NCI-H146 treated with DMSO at 0.1 percent for 48 hours (cell line): ENCODE results near the gene CEACAM8.
A peak's percentile ranks its signal among the peaks of the same experiment; 100 is the strongest.
"Not testable (repeated sequence)": the region's sequence is repeated elsewhere in the genome, so short reads cannot be mapped to it uniquely, and the experiment has no call there.

Source experiments
- DNase-seq: peaks from one replicate; lab custom pipeline; 2025; ENCODE audit not compliant: unreplicated experiment; lab: John Stamatoyannopoulos, UW

Gene CEACAM8

DNA sequence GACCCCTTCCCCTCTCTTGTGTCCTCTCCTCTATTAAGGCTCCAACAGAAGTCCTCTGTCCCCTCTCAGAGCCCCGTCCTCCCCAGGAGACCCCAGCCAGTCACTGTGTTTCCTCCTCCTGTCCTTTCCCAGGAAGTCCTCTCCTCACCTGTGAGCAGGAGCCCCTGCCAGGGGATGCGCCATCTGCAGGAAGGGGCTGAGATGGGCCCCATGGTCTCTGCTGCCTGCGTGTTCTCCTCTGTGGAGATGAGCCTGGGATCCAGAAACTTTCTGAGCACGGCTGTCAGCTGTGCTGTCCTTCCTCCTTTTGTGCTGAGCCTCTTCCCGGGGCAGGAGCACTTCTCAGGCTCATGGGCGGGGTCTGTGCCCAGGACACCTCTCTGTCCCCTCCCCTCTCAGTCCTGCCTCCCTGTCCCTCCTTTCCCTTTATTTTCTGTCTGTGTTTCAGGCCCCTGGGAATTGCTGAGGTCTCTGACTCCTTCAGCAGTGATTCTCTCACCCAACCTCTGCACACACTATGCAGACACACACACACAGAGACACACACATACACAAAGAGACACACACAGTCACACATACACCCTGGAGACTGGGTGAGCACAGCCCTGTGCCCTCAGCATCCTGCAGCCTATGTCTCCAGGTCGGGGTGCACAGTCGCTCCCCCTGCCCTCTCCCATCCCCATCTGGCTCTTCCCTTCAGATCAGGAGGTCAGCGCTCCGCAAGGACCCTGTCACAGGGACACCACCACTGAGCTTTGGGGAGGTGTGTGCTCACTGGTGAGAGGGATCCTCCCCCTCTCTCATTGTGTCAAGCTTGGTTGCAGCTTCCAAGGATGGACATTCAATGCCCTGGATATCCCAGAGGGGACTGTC, at the start of gene CEACAM8:
CEACAM8 (minus strand) TSS at position 308 of the 873 bp plus-strand sequence; CDS start at position 212, 96 bp downstream.
- DNase-seq: no peak

DNA sequence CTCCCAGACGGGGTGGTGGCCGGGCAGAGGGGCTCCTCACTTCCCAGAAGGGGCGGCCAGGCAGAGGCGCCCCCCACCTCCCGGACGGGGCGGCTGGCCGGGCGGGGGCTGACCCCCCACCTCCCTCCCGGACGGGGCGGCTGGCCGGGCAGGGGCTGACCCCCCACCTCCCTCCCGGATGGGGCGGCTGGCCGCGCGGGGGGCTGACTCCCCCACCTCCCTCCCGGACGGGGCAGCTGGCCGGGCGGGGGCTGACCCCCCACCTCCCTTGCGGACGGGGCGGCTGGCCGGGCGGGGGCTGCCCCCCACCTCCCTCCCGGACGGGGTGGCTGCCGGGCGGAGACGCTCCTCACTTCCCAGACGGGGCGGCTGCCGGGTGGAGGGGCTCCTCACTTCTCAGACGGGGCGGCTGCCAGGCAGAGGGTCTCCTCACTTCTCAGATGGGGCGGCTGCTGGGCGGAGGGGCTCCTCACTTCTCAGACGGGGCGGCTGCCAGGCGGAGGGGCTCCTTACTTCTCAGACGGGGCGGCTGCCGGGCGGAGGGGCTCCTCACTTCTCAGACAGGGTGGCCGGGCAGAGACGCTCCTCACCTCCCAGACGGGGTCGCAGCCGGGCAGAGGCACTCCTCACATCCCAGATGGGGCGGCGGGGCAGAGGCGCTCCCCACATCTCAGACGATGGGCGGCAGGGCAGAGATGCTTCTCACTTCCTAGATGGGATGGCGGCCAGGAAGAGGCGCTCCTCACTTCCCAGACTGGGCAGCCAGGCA, 44.8 kb upstream of the CEACAM8 start:
- DNase-seq: not testable (repeated sequence)

DNA sequence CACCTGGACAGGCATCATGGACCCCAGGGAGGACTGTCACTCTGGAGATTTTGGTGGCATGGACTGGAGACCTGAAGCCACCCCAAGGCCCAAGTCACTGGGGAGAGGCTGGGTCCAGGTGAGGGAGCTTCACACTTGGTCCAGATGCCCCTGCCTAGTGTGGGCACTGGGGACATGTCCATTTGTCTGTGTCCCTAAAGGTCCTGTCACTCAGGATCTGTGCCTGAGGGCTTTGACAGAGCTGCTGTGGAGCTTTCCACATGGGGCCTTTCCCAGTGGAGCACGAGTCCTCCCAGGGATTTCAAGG, 40.5 kb upstream of the CEACAM8 start:
- no peak for DNase-seq

DNA sequence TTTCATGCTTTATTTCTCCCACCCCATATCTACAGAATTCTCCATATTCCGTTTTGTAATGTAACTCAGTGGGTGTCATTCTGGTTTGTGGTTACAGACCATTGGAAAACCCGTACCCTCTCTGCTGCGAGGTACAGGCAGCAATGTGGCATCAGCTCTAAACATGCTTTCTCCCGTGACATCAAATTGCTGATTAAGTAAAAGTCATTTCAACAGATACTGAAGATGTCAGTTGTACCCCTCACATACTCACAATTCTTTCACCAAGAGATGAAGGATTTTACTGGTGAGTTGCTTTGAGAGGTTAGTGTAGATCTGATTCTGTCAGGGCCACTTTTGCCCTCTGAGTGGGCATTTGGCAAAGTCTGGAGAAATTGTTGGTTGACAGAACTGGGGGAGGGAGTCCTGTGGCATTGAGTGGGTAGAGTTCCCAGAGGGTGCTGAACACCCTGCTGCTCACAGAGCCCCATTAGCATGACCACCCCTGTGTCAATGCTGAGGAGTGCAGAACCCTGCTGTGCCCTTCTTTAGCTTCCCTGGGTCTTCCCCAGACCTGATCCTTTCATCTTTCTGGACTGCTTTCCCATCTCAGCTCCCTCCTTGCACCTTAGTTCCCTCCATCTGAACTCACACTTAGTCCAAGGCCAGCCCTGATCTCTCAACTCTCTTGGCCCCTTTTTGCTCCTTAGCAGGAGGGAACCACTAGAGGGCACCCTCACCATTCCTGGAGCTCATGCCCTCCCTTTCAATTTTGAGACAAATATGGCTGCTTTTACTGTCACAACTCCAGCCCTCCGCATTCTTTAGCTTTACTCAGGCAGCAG, 39.9 kb upstream of the CEACAM8 start:
- no peak for DNase-seq

DNA sequence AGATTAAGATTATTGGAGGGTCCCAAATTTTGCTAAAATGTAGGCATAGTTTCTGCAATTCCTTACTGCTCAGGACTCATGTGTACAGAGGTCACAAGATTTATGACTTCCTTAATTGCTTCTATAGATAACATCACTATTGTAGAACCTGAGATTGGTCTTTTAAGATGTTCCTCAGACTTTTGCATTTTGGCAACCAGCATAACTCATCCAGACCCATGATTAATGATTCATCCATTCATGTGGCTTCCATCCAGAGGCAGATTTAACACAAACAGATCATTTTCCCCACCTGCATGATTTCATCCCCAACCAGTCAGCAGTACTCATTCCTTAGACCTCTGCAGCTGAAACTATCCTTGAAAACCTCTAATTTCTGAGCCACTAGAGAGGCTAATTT, 34.5 kb upstream of the CEACAM8 start:
- DNase-seq: no peak

DNA sequence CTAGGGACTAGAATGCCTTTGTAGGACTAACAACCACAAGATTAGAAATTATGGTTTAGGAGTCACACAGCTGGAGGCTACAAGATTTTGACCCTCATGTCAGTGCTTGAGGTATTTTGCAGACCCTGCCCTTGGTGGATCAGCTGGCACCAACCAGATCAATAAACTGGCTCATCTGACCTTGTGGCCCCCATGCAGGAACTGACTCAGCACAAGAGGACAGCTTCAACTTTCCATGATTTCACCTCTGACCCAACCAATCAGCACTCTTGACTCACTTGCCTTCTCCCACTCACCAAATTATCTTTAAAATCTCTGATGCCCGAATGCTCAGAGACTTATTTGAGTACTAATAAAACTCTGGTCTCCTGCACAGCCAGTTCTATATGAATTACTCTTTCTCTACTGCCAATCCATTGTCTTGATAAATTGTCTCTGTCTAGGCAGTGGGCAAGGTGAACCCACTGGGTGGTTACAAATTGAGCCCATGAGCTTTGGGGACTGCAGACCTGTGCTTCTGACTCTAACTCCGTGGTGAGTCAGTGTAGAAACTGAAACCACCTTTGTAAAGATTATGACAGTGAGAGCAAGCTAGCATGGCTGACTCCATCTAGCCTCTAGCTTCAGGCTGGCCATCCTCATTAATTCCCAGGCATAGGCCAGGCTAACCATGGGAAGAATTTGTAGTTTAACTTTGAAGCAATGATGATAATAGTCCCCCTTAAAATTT, 33.9 kb upstream of the CEACAM8 start:
- DNase-seq: no peak

DNA sequence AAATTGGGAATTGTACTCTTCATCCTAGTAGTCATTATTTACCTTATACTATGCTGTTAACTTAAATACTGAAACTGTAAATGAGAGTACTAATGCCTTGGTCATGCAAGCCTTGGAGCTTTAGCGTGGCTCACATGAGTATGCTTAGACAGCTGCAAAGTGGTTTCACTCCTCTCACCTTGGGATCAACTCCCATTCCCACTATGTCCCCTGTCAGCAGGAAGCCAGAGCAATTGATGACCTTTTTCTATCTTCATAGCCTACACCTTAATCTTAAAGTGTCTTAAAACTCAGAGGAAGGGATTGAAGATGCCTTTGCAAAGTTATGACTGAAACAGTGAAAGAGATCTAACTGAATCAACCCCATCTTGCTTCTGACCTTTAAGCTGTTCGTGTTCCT, 33.2 kb upstream of the CEACAM8 start:
- DNase-seq: no peak

DNA sequence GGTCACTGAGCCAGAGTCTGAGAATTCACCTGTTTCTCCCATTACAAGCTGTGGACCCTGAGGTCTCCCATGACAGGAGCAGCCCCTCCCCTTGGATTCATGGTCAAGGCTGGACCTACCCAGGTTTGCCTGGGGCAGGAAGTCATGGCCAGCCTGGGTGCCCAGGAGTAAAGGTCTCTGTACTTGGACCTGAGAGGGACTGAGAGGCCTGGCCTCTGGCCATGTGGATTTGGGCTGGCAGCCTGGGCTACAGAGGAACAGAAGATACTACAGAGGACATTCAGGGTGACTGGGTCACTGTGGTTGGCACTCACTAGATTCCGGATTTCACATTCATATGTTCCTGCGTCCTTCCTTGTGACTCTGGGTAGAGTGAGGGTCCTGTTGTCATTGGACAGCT, 31.5 kb upstream of the CEACAM8 start:
- no peak for DNase-seq

DNA sequence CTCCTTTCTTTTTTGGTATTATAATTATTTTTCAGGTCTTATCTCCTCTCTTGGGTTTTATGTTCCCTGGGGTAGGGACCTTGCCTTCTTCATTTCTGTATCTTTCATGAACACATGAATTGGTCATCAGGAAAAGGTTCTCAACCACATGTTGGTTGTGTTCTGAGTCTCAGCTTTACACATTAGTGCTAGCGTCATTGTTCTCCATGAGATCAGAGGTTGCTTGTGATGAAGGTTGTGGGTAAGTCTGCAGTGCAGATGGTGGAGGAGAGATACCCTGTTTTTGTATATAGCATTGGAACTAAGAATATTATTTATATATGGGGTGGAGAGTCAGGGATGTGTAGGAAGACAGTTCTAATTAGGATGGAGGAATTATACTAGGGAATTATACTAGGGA, 24.5 kb upstream of the CEACAM8 start:
- no peak for DNase-seq

DNA sequence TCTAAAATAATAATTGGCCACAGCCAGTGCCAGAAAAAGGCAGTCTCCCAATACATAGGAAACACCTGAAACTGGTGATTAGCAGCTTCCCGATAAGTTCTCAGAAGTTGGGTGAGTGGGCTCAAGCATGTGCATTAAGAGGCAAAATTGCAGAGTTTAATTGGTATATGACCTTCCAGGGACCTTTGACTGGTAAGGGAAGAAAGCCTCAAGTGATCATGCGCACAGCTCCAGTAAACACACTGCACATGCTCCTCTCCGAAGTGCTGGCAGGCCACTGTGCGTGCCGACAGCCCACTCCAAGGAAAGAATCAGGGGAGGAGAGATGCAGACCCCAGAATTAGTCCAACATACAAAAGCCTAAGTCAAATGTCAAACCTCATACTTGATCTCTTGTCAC, 18.9 kb upstream of the CEACAM8 start:
- no peak for DNase-seq

DNA sequence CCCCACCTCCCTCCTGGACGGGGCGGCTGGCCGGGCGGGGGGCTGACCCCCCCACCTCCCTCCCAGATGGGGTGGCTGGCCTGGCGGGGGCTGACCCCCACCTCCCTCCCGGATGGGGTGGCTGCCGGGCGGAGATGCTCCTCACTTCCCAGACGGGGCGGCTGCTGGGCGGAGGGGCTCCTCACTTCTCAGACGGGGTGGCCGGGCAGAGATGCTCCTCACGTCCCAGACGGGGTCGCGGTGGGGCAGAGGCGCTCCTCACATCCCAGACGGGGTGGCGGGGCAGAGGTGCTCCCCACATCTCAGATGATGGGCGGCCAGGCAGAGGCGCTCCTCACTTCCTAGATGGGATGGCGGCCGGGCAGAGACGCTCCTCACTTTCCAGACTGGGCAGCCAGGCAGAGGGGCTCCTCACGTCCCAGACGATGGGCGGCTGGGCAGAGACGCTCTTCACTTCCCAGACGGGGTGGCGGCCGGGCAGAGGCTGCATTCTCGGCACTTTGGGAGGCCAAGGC, 15.7 kb upstream of the CEACAM8 start:
- DNase-seq: not testable (repeated sequence)

DNA sequence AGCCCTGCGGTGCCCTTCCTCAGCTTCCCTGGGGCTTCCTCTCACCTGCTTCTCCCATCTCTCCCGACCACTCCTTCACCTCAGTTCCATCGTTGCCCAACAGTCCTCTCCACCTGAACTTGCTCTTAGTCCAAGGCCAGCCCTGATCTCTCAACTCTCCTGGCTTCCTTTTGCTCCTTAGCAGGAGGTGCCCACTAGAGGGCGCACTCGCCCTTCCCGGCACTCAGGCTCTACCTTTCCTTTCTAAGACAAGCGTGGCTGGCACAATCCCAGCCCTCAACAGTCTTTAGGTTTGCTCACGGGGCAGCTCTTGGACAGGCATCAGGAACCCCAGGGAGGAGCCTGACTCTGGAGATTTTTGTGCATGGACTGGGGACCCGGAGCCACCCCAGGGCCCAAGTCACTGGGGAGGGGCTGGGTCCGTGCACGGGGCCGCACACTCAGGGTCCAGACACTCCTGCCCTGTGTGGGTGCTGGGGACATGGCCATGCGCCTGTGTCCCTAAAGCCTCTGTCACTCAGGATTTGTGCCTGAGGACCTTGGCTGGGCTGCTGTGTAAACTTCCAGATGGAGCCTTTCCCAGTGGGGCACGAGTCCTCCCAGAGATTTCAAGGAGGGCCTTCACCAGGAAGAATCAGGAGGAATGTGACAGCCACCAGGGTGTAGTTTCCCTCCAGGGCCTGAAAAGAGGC, 12.1 kb upstream of the CEACAM8 start:
- DNase-seq: no peak

DNA sequence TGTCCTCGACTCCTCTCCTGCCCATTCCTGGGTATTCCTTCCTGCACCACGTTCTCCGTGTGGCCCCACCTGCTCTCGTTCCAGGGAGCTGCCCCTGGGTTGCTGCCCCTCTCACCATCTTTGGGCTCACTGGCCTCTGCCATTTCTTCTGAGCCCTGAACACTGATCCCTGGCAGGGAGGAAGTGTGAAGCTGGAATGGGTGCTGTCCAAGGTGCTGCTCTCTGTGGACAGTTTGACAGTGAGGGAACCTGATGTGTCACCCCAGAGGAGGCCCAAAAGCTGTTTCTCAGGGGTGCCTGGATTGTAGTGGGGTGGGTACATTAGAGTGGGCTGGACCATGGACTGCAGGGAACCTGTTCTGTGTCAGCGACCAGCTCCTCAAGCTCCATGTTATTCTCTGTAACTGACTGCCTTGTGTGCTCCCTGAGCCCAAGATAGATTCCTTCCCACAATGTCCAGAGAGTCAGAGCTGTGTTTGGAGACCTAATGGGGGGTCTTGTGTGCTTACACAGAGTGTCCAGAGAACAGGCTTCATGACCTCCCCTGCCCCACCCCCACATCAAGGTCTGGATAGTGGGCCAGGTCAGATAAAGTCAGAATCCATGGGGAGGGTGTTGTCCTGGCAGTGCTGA, 7.2 kb upstream of the CEACAM8 start:
- DNase-seq: no peak

DNA sequence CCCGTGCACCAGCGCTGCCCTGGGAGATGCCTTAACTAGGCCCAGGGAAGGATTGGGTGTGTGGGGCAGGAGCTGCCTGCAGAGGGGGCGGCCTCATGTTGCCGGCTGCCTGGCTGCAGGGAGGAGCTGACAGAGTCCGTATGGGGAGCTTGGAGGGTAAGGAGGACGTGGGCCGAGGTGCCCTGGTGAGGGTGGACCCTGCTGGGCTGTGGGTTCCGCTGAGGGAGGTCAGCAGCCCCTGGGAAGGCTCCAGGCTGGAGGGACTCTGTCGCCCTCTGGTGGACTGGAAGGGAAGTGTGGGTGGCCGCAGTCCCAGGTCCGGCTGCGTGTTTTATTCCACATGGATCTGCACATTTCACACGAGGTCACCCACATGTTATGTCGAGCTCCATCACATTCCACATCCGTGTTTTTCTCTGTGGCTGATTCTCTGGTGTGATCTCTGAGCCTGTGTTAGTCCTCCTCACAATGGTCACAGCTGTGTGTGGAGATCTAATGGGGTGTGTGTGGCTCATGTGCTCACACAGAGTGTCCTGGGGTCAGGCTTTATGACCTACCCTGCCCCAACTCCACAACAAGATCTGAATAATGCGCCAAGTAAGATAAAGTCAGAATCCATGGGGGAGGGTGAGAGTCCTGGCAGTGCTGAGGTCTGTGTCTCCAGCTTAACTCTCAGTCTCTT, 1.8 kb upstream of the CEACAM8 start:
- peak; percentile 4 for DNase-seq

DNA sequence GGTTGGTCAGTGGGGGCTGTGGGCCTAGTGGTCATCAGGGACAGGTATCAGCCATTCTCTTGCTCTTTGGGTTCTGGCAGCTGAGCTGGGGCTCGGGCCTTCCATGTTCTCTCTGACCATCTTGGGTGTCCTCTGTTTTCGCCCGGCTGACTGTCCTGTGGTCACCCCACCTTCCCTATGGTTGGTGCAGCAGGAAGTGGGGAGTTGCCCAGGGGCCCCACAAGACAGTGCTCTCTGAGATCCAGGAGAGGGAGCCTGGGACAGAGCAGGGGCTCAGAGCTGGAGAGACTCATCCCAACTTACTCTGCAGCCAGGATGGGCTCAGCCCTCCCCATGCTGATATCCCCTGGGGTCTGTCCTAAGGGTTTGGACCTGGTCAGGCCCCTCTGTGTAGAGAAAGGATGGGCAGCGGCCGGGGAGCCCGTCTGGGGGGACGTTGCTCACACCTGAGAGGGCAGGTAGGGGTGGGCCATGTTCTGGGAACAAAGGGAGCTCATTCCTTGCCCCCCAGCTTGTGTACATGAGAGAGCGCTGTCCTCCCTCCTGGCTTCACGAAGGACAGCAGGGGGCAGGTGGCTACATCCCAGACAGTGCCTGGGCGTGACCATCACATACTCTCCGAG, 937 bp upstream of the CEACAM8 start:
- no peak for DNase-seq

DNA sequence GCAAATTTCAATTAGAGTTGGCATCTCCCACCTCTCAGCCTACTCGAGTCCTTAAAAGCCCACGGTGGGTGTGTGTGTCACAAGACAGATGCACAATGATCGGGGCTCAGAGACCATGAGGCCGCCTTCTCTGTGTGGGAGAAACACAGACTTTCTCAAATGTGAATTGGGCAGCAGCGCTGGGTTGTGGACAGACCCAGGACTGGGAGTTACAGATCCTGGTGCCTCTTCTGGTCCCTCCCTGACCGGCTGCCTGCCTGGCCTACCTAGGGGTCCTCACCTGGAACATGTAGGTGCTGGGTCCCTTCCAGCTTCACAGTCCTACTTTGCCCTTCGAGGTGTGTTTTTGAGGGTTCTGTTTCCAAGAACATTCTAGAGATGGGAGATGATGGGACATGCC, 4.9 kb downstream of the CEACAM8 start:
- no peak for DNase-seq

DNA sequence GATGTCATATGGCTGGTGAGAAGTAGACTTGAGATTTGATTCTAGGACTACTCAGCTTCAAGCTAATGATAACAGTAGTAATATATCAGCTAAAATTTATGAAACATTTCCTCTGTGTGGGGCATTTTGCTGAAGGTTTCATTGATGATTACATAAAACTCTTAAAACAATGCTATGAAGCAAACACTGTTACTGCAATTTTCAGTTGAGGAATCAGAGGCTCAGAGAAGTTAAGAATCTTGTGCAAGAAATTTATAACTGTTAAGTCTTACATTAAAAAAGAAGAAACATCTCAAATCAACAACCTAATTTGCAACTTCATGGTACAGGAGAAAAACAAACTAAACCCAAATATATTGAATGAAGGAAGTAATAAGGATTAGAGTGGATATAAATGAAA, 10.3 kb downstream of the CEACAM8 start:
- DNase-seq: no peak

DNA sequence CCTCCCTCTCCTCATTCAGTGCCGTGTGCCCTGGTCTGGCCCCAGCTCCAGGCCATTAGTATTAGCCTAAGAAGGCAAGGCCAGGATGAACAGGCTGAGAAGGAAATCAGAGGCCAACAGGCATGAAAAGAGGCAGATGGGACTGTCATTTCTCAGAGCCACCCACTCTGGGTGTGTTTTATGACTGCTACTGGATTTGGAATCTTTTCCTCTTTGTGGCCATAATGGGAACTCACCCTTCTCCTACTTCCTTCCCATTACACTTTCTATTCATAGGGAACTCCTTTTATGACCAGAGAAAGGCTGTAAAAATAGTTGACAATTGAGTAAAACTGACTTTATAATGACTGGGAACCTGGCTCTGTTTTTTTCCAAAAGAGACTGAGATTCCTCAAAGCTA, 17.7 kb downstream of the CEACAM8 start:
- no peak for DNase-seq

DNA sequence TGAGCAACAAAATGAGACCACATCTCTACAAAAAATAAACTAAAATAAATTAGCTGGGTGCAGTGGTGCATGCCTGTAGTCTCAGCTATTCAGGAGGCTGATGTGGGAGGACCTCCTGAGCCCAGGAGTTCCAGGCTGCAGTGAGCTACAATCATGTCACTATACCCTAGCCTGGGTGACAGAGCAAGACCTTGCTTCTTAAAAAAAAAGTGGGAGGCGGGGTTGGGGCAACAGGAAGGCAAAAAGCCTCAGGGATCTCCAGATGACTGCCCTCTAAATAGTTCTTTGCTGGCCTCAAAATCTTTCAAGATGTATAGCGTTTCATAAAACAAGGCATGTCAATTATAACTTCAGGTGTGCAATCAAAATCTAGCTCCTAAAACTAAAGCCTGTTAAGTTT, 18.5 kb downstream of the CEACAM8 start:
- DNase-seq: no peak
